Activated CD8-positive, alpha-beta memory T cell treated with anti-CD3 and anti-CD28 coated beads for 1 hour (primary cell): ENCODE data around the gene ABLIM1.
"Not testable (repeated sequence)": the region's sequence is repeated elsewhere in the genome, so short reads cannot be mapped to it uniquely, and the experiment has no call there.

ENCODE experiments used
- DNase-seq, 2 donors: peaks; one replicate each; pipeline ENCODE4 v3.0.0-alpha.2; 2020; ENCODE audit warnings: low read depth in 1 of 2; ENCODE audit errors: extremely low read depth in 1 of 2

Gene ABLIM1

DNA sequence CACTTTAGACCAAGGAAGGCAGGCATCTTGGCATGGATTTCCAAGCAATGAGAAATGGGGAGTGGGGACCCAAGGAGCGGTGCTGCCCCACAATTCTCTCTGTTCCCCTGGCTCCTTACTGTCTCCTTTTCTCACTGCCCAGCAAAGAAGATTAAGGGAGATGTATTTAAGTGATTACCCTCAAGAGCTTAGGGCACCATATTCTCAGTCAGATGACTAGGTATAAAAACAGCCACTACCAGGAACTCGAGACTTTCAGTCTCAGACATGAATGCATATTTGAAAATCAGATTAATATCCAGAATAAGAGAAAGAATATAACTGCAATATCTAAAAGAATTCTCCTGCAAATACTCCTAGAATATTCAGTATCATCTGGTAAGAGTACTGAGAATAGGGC lies at the start of gene ABLIM1:
ABLIM1 (minus strand) TSS at position 101 of the 400 bp plus-strand sequence; CDS start at position 26, 75 bp downstream.
- DNase-seq: no peak

DNA sequence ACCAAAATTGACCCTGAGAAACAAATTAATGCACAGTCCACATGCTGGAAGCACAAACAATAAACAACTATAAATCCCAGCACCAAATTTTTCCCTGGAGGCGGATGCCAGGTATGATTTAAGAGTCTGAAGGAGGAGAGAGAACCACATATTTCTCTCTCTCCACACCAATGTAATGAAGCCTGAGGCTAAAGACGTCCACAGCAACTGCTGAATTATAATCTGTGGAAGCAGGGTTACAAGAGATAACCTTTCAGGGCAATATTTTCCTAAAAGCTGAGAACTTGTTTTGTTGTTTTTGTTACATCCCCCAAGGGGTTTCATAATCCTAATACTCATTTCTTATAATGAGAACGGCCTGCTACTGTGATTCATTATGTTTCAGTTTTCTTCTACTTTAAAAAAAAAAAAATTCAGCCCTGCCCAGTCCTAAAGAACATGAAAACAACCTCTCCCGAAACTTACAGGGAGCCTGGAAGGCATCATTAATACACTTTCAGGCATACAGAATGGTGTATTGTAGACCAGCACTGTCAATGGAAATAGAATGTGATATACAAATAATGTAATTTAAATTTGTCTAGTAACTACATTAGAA lies 48.5 kb upstream of the ABLIM1 start:
- no peak for DNase-seq

DNA sequence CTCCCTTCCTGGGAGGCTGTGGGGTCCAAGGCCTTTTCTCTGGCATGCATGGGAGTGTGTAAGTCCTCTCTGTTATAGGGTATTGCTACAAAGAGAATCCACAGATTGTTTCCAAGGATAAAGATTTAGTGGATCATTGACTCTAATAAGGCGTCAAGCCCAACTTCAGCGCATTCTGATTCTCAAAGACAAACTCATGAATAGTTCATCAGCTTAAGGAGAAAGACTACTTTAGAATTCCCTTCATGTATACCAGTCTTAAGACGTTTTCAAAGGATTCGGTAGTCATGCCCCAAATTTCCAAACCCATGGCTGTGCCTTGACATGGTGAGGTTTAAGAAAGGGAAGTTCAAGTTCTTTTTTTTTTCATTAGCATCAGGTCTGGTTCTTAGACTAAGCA lies 46.6 kb upstream of the ABLIM1 start:
- DNase-seq: no peak

DNA sequence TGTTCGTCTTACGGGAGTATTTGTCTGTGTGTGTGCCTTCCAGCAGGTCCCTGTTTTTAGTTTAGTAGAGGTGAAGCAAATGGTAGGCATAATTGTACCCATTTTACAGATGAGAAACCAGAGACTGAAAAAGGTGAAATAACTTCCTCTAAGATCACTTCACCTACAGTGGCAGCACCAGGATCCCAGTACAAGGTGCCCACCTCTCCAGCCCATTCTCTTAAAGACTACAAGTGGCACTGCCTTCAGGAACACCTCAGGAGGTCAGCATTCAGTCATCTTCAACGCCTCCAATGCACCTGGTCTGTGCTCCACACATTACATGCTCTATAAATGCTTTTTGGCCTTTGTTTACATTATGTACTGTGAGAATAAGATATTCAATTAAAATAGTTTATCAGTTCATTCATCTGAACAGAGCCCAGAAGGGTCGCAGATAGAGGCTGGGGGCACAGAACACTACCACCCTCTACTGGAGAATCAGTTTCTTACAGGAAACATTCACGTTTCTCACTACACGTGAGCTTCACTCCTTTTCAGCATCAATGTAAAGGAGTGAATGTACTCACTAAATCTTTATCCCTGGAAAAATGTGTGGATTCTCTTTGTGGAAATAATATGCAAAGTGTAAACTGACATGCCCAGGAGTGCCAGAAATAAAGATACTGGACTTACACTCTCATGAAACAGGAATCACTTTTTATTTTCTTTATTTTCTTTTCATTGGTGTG lies 45.5 kb upstream of the ABLIM1 start:
- DNase-seq: no peak

DNA sequence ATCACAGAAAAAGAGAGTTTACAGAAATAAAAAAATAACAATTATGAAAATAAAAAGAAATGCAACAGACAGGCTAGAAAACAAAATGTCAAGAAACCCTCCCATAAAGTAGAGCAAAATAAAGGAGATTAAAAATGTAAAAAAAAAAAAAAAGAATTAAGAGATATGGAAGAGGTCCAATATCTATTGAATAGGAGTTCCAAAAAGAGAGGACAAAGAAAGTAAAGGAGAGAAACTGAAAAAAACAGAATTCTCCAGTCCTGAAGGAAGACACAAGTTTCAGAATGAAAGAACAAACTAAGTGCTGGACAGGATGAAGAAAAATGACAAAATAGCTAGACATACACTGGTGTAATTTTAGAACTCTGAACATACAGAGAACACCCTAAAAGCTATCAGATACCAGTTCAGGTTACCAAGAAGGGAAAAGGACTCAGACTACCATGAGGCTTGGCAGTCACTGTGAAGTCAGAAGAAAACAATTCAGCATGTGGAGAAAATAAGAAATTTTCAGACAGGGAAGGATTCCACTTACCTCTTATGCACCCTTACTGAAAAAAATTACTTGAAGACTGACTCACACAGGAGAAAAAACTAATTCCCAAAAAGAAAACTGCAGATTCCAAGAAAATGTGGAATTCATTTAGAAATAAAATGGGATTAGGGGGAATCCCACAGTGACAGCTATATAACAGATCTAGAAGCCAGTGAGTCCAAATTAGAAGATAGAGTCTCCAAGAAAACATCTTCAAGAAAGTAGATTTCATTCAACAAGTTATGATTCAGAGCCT lies 40.4 kb upstream of the ABLIM1 start:
- DNase-seq: no peak

DNA sequence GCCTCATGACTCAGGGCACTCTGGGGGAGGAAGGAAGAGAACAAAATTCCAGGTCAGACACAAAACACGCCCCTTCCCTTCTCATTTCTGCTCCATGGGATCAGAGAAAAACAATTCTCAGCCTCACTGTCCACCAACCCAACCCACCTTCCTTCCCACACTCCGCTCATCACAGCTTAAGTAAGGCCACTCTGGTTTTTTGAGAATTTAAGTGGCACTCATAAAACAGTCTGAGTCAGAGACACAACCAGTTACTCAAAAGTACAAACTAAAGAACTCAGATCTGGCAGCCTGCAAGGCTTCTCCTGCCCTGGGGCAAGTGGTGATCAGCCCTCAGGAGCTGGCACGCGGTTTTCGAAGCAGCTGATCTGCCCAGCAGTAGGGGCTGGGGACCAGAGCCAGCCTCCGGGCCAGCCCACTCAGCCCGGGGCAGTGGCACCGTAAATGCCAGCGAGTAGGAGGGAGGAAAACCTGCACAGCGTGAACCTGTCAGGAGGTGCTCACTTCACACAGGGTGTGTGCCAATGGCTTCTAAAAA lies 39.1 kb upstream of the ABLIM1 start:
- DNase-seq: no peak

DNA sequence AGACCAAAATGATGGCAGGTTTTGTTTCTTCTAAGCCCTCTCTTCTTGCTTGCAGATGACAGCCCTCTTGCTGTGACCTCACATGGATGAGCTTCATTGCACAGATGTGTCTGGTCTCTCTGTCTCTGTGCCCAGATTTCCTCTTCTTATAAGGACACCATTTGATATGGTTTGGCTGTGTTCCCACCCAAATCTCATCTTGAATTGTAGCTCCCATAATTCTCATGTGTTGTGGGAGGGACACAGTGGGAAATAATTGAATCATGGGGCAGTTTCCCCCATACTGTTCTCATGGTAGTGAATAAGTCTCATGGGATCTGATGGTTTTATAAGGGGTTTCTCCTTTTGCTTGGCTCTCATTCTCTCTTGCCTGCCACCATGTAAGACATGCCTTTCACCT lies 38.2 kb upstream of the ABLIM1 start:
- not testable (repeated sequence) for DNase-seq

DNA sequence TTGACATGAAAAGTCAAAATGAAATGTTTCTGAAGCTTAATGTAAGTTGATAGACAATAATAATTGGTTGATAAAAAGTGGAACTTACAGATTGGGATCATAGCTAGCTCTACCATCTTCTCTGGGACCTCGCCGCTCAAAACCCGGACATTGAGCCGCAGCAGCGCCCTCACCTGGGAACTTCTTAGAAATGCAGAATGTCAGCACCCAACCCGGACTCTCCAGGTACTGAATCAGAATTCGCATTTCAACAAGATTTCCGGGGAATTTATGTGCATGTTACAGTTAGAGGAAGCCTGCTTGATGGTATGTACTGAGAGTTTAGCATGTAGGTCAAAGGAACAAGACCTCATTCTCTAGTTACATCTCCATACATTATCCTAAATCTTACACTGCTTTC lies 36.7 kb upstream of the ABLIM1 start:
- DNase-seq: peak in 1 of 2 donors; percentile 4

DNA sequence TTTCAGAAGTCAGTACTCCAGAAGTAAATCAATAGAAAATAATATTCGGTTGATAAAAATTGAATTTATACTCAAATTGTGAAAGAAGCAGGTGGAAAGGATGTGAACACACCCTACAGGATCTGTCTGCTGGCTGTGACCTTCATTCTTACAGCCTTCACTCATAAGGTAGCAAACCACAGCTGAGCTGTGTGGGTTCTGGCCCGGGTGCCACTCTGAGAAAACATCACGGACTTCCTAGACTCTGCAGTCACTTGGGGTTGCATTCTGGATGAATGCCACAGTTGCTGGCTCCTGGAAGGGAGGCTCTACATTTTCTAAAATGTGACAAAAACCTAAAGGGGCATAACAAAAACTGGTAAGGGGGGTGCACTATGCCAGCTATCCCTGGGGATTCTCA lies 36.0 kb upstream of the ABLIM1 start:
- no peak for DNase-seq

DNA sequence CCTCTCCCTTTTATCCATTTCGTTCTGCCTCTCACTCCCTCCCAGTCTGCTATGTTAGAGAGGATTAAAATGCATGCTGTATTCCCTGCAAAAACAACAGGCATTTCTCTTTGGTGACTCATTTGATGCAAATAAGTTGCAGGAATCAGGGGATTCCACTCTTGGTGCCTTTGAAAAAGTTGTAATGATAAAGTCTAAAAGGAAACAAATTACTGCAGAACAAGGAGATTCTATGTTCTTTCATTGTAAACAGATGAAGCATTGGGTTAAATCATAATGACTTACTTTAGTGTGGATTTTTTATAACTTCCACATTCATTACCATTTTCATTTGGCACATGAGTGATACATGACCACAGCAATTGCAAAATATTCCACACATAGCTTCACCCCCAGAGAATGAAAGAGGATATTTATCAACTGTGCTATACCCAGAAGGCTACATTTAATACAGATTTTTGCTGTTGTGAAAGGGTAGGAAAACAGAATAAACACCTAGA lies 33.4 kb upstream of the ABLIM1 start:
- DNase-seq: no peak

DNA sequence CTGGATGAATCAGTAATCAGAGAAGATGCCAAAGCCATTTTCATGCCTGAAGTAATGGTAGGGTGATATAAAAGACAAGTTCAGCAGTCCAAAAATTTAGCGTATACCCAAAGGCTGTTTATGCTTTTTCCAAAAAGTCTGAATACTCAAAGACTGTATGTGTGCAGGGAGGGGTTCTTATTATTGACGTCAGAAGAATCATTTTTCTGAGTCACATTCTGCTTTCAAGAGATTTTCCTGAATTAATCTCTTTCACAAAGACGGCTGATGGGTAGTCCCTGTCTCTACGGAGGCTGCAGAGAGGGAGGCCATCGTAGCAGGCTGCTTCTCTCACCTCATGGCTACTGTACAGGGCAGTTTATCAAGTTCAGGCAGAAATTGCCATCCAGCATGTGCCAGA lies 30.7 kb upstream of the ABLIM1 start:
- no peak for DNase-seq

DNA sequence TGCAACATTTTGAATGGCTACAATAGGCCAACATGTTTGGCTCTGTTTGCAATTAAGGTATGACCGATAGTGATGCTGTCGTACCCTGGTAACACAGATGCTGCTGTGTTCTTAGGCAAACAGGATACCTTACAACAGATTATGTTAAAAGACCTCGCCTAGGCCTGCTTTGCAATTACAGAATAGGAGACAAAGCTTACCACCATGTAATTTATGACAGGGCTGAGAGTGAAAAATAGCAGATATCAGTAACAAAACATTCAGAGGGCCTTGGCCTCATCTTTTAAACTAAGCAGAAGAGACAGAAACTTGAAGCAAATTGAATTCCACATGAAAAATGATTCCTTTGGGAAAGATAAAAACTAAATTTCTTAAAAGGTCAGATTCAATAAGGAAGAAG lies 29.4 kb upstream of the ABLIM1 start:
- DNase-seq: no peak

DNA sequence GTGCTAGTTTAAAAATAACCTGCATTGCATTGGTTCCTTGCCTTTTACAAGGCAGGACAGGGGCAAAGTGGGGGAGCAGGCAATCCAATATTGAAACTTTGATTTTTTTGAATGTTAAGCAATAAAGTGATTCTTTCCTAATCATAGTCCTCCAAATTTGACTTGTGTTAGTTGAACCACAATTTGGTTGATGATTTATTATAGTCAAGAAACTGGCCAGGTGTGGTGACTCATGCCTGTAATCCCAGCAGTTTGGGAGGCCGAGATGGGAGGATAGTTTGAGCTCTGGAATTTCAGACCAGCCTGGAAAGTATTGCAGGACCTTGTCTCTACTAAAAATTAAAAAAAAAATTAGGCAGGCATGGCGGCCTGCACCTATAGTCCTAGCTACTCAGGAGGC lies 27.9 kb upstream of the ABLIM1 start:
- DNase-seq: no peak

DNA sequence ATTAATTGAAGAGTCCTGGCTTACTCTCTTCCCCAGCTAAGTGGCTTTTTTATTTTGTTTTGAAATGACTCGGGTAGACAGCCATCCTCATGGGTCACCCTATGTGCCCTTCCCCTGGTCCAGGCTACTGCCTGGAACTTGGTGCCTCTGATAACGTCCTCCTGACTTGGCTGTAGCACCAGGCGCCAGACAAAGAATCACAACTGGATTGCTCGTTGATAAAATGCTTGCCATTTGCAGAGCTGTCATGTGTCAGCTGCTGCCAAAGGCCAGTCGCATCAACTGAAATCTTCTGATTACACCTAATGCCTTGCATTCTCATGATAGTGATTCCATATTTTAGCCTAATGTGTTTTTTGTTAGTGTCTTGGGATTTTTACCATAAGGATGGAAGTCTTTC lies 27.4 kb upstream of the ABLIM1 start:
- no peak for DNase-seq

DNA sequence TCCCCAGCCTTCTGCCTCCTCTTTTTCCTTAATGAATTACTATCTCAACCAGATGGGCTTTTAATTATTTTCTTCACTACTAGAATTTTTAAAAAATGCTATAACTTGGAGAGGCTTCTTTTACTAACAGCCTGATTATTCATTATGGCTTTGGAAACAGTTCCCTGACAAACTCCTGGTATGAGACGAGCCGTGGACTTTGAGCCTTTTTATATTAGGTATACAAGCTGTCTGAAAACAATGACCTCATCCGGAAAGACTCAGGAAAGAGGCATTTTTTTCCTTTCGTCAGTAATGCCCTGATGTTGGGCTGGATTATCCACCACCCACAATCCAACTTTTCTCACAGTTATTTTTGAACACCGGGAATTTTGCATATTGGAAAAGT lies 26.7 kb upstream of the ABLIM1 start:
- no peak for DNase-seq

DNA sequence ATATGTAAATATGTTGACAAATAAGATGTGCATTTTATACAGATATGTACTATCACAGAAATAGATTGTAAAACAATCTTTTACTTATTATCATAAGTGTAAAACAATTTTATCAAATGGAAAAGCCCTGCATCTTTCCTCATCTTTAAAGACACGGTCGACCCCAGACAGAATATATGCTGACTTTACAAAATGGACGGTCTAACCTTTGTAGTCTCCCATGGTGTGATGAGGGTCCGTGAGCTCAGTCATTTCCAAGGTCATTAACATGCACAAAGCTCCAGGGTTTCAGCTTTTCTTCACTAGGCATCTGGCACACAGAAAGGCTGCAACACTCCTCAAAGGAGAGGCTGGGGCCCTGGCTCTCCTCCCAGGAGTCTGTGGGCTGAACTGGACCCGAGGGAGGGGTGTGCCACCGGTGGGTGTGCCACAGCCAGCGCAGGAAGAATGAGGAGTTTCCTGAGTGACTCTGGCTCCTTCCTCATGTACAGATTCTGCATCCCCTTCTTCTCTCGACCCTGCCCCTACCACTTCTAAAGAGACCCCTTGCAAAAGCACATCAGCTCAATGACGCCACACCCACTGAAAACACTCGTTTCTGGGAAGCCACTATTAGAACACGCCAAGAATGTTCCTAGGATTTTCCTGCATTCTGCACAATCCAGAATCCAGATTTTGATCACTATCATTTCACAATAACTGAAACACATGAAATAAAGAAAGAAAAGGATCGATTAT lies 26.2 kb upstream of the ABLIM1 start:
- no peak for DNase-seq

DNA sequence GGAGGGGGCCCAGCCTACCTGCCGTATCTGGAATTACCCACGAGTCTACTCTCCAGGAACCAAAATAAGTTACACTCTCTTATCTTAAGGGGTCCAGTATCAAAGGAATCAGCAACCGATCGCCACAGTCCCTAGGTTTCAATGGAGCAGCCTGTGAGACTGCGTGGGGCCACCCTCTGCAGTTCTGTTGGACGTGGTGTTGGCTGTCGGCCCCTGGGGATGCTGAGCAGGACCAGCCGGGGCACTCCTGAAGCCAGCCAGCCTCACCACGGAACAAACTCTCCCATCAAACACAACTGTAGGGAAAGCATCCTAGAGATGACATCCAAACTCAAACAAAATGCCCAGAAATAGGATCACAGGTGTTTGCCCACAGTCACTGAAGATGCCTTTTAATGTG lies 25.5 kb upstream of the ABLIM1 start:
- no peak for DNase-seq

DNA sequence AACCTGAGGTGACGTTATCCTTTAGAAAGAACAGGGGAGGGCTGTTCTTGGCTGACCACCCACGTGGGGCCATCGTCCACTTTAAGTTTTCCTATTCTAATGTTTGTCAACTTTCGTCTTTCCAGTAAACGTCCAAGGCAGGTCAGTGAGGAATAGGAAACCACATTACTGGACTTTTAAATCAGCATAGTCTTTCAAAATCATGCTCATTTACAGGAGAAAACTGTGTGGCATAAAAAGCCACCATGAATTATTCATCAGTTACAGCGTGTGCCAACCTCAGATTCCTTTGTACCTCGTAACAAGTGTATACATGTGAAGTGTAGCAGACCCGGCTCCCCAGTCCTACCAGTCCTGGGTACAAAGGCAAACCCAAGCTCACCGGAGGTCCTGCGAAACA lies 25.1 kb upstream of the ABLIM1 start:
- DNase-seq: no peak

DNA sequence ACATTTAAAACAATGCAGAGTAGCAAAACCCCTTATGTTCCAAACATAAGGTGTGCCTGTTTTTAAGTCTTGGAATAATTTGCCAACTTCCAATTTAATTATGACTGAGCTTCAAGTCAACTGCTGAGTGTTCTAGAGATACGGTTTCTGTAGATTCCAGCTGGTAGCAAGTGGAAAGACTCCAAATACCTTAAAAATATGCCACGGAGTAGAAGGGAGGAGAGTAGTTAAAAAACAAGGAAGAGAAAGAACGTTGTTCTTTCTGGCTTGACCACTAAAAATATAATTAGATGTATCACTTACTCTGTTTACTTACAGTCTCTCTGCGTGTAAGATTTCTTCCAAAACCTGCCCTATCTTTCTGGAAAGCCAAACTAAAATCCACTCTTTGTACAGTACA lies 24.5 kb upstream of the ABLIM1 start:
- DNase-seq: no peak

DNA sequence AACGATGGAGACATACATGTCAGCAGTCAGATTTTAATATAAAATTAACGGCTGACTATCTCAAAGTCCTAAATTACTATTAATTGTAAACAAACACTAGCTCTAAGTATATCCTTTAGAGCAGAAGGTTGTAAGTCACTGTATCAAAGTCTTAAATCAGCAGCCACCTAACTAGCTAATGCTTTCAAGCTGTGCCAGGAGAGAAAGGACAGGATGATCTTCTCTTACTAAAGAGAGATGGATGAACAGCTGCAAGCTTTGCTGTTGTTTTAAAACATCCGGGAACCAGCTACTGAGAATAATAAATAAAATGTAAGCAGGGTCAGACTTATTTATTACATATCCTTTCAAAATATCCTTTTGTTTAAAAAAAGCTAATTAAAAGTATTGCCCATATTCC lies 24.0 kb upstream of the ABLIM1 start:
- DNase-seq: no peak

DNA sequence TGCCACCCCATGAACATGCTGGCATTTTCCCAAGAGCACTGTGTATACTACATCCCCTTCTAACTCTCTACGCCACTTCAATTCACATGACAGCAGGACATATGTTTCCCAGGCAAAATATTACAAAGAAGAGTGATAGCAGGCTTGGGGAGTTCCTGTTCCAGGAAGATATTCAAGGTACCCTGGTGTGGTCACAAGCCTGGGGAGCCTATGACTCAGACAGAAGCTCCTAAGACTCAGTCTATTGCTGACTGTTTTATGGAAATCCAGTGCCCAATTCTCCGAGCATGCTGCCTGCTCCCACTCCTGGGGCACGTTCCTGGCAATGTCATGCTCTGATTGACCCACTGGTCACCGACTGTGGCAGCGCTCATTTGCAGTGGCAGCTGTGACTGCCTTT lies 23.5 kb upstream of the ABLIM1 start:
- DNase-seq: no peak
